GM21423 (cell line): Measurements from ENCODE around the gene ACOXL.

ENCODE experiments used
- ATAC-seq: cut with Tn5 transposase; IDR thresholded peaks from one replicate; pipeline ENCODE4 v1.9.1; 2021; ENCODE audit warnings: mild to moderate bottlenecking, moderate library complexity; ENCODE audit not compliant: unreplicated experiment

The ACOXL gene

GRCh38 chr2:110872521-110872920 is 140.1 kb downstream of the ACOXL start:
- no peak for ATAC-seq

GRCh38 chr2:110873056-110873502 is 140.7 kb downstream of the ACOXL start:
- peak; percentile 38 for ATAC-seq

GRCh38 chr2:110873597-110874452 is 141.5 kb downstream of the ACOXL start:
- no peak for ATAC-seq

- ATAC-seq, result peak; percentile 37
These were observed 142.3 kb downstream of the ACOXL start for GRCh38 chr2:110874453-110875383.

- no peak for ATAC-seq
These were observed 143.0 kb downstream of the ACOXL start for GRCh38 chr2:110875384-110875725.

- ATAC-seq, result no peak
These were observed 144.0 kb downstream of the ACOXL start for GRCh38 chr2:110876167-110876999.

- ATAC-seq, result no peak
These were observed 144.9 kb downstream of the ACOXL start for GRCh38 chr2:110877031-110877827.

GRCh38 chr2:110878150-110878549 is 145.8 kb downstream of the ACOXL start:
- ATAC-seq, result no peak

GRCh38 chr2:110881908-110882307 is 149.5 kb downstream of the ACOXL start:
- peak; percentile 79 for ATAC-seq

GRCh38 chr2:110883406-110883805 is 151.0 kb downstream of the ACOXL start:
- ATAC-seq, result no peak

- ATAC-seq, result no peak
These were observed 152.9 kb downstream of the ACOXL start for GRCh38 chr2:110885256-110885655.

GRCh38 chr2:110886826-110887573 is 154.6 kb downstream of the ACOXL start:
- ATAC-seq, result no peak

- ATAC-seq, result no peak
These were observed 156.0 kb downstream of the ACOXL start for GRCh38 chr2:110888411-110888810.

- no peak for ATAC-seq
These were observed 159.3 kb downstream of the ACOXL start for GRCh38 chr2:110891626-110892025.

- ATAC-seq, result no peak
These were observed 163.9 kb downstream of the ACOXL start for GRCh38 chr2:110896226-110896625.

- no peak for ATAC-seq
These were observed 165.6 kb downstream of the ACOXL start for GRCh38 chr2:110897966-110898365.

GRCh38 chr2:110900191-110900590 is 167.8 kb downstream of the ACOXL start:
- ATAC-seq, result no peak

GRCh38 chr2:110903548-110903947 is 171.2 kb downstream of the ACOXL start:
- no peak for ATAC-seq

GRCh38 chr2:110904116-110904778 is 171.9 kb downstream of the ACOXL start:
- ATAC-seq, result no peak
